ENCODE data around the gene TFDP1. TPM values are rescaled to one million over a fixed set of nuclear protein-coding genes. Genes with fewer than 3 reads are reported as not detected.
A peak's percentile ranks its signal among the peaks of the same experiment; 100 is the strongest.
"Not testable (repeated sequence)": the region's sequence is repeated elsewhere in the genome, so short reads cannot be mapped to it uniquely, and the experiment has no call there.

TFDP1 gene
- total and polyA plus RNA-seq, 7 donors, result 26.5 to 57.1 (median 40.2) TPM

- TF ChIP-seq POLR2A (IDR thresholded peaks at IDR 0.05), result no peak
- no peak for TF ChIP-seq EP300 (IDR thresholded peaks at IDR 0.05)
- no peak for TF ChIP-seq CTCF (IDR thresholded peaks at IDR 0.05)
- TF ChIP-seq POLR2AphosphoS5 (IDR thresholded peaks at IDR 0.05), result no peak
- H3K9me3 ChIP-seq, result no peaks in the 10 kb centered on the region
- WGBS, 2 donors, result 85 to 90% methylated on average over 19 of the region's 19 CpGs
- H3K27me3 ChIP-seq, result no peaks in the 10 kb centered on the region
- H3K4me3 ChIP-seq, result no peak overlapping the region
- H3K36me3 ChIP-seq, result no peaks in the 10 kb centered on the region
- intact Hi-C loops (cut with DNase I), result loop anchor here (5.0 kb wide), 1 partner anchor 104 kb away; no protein-coding TSS in a partner anchor
- no peak for DNase-seq
- peaks cover 0 to 7% (median 5%) of the 10 kb centered on the region in 4 donors for H3K4me1 ChIP-seq
- H3K27ac ChIP-seq, result no peak overlapping the region
These were observed 23.0 kb upstream of the TFDP1 start for GRCh38 chr13:113561417-113562084.

GRCh38 chr13:113562085-113562749 is 22.3 kb upstream of the TFDP1 start:
- no peak for TF ChIP-seq POLR2AphosphoS5 (IDR thresholded peaks at IDR 0.05)
- TF ChIP-seq EP300 (IDR thresholded peaks at IDR 0.05), result no peak
- peak; percentile 27 to 62 (median 52) for TF ChIP-seq CTCF (IDR thresholded peaks at IDR 0.05)
- TF ChIP-seq POLR2A (IDR thresholded peaks at IDR 0.05), result no peak
- intact Hi-C loops (cut with DNase I), result loop anchor here (5.0 kb wide), 1 partner anchor 105 kb away; no protein-coding TSS in a partner anchor
- H3K4me1 ChIP-seq, result peaks cover 0 to 7% (median 5%) of the 10 kb centered on the region in 4 donors
- 18 to 23% methylated on average over 14 of the region's 14 CpGs for WGBS, 2 donors
- H3K4me3 ChIP-seq, result no peak overlapping the region
- H3K36me3 ChIP-seq, result no peaks in the 10 kb centered on the region
- no peak overlapping the region for H3K27ac ChIP-seq
- no peak for DNase-seq
- no peaks in the 10 kb centered on the region for H3K9me3 ChIP-seq
- no peaks in the 10 kb centered on the region for H3K27me3 ChIP-seq

GRCh38 chr13:113562844-113563243 is 21.7 kb upstream of the TFDP1 start:
- Histone ChIP-seq H3K9me3 (no peaks in the 10 kb centered on the region), H3K4me1 (peaks cover 0 to 7% (median 5%) of the 10 kb centered on the region in 4 donors), H3K27me3 (no peaks in the 10 kb centered on the region), H3K36me3 (no peaks in the 10 kb centered on the region), H3K4me3 (no peak overlapping the region), H3K27ac (no peak overlapping the region)
- TF ChIP-seq CTCF (IDR thresholded peaks at IDR 0.05) (no peak), EP300 (IDR thresholded peaks at IDR 0.05) (no peak), POLR2AphosphoS5 (IDR thresholded peaks at IDR 0.05) (no peak), POLR2A (IDR thresholded peaks at IDR 0.05) (no peak)
- no peak for DNase-seq
- 70 to 72% methylated on average over 7 of the region's 7 CpGs for WGBS, 2 donors
- intact Hi-C loops (cut with DNase I), result loop anchor here (5.0 kb wide), 1 partner anchor 106 kb away; no protein-coding TSS in a partner anchor

GRCh38 chr13:113563511-113563910 is 21.0 kb upstream of the TFDP1 start:
- H3K27me3 ChIP-seq, H3K9me3 ChIP-seq, DNase-seq, H3K4me1 ChIP-seq, H3K36me3 ChIP-seq, H3K4me3 ChIP-seq, H3K27ac ChIP-seq: not testable (repeated sequence)
- intact Hi-C loops (cut with DNase I), result loop anchor here (5.0 kb wide), 1 partner anchor 106 kb away; no protein-coding TSS in a partner anchor
- WGBS, 2 donors, result 77 to 82% methylated on average over 4 of the region's 4 CpGs

- intact Hi-C loops (cut with DNase I), result loop anchor here (5.0 kb wide), 1 partner anchor 107 kb away; no protein-coding TSS in a partner anchor
- Histone ChIP-seq H3K27ac (no peak overlapping the region), H3K36me3 (no peaks in the 10 kb centered on the region), H3K4me1 (peaks cover 0 to 7% (median 5%) of the 10 kb centered on the region in 4 donors), H3K4me3 (no peak overlapping the region), H3K9me3 (no peaks in the 10 kb centered on the region), H3K27me3 (no peaks in the 10 kb centered on the region)
- peak; percentile 49 for DNase-seq
- WGBS, 2 donors, result 79 to 84% methylated on average over 17 of the region's 17 CpGs
- TF ChIP-seq EP300 (IDR thresholded peaks at IDR 0.05) (no peak), POLR2A (IDR thresholded peaks at IDR 0.05) (no peak), POLR2AphosphoS5 (IDR thresholded peaks at IDR 0.05) (no peak), CTCF (IDR thresholded peaks at IDR 0.05) (no peak)
These were observed 20.1 kb upstream of the TFDP1 start for GRCh38 chr13:113564331-113565023.

All from sigmoid colon (tissue), 7 donors.